GM13976 (cell line): ENCODE data around the gene KDM4B.
A peak's percentile ranks its signal among the peaks of the same experiment; 100 is the strongest.

Source experiments
- DNase-seq: peaks from one replicate; pipeline ENCODE4 v3.0.0; 2012; ENCODE audit warnings: low spot score
- CTCF ChIP-seq: IDR thresholded peaks from 2 replicates; pipeline ENCODE4 v1.5.1; 2012; ENCODE audit warnings: borderline replicate concordance, mild to moderate bottlenecking; ENCODE audit not compliant: insufficient read depth; ENCODE audit errors: extremely low read depth, missing control alignments, control extremely low read depth
- in situ Hi-C: fragments of 300-500 bp; cut with MboI; formaldehyde crosslinking; loops from one replicate; pipeline ENCODE4 v1.12.0; 2022; ENCODE audit warnings: low sequenced_read_pairs, mixed read lengths, inconsistent platforms; ENCODE audit not compliant: unreplicated experiment

Gene KDM4B

GRCh38 chr19:5131031-5131505 lies 162.2 kb downstream of the KDM4B start:
- in situ Hi-C loops: no loop called here
- peak; percentile 90 for DNase-seq
- TF ChIP-seq CTCF: peak; percentile 21

- DNase-seq: peak; percentile 82
- TF ChIP-seq CTCF: no peak
- in situ Hi-C loops: no loop called here
Observed at GRCh38 chr19:5131506-5132205, 162.7 kb downstream of the KDM4B start.

GRCh38 chr19:5132206-5132560 lies 163.3 kb downstream of the KDM4B start:
- DNase-seq: no peak
- in situ Hi-C loops: no loop called here
- TF ChIP-seq CTCF: no peak

- no peak for TF ChIP-seq CTCF
- in situ Hi-C loops: no loop called here
- no peak for DNase-seq
Observed at GRCh38 chr19:5132698-5133651, 164.1 kb downstream of the KDM4B start.

- in situ Hi-C loops: no loop called here
- no peak for TF ChIP-seq CTCF
- no peak for DNase-seq
Observed at GRCh38 chr19:5133986-5134595, 165.2 kb downstream of the KDM4B start.

GRCh38 chr19:5134691-5135090 lies 165.8 kb downstream of the KDM4B start:
- no peak for DNase-seq
- in situ Hi-C loops: no loop called here
- no peak for TF ChIP-seq CTCF
